GM10266 (cell line): Measurements from ENCODE around the gene SCD5.

Experiments used
- DNase-seq: peaks from one replicate; pipeline ENCODE4 v3.0.0; 2012; ENCODE audit errors: extremely low spot score
- CTCF ChIP-seq: IDR thresholded peaks from 2 replicates; pipeline ENCODE4 v1.5.1; 2012; ENCODE audit warnings: mild to moderate bottlenecking, low read depth; ENCODE audit not compliant: control insufficient read depth, insufficient read depth; ENCODE audit errors: missing control alignments

The SCD5 gene

GRCh38 chr4:82630079-82630478 is 168.5 kb downstream of the SCD5 start:
- TF ChIP-seq CTCF = no peak
- no peak for DNase-seq

DNA sequence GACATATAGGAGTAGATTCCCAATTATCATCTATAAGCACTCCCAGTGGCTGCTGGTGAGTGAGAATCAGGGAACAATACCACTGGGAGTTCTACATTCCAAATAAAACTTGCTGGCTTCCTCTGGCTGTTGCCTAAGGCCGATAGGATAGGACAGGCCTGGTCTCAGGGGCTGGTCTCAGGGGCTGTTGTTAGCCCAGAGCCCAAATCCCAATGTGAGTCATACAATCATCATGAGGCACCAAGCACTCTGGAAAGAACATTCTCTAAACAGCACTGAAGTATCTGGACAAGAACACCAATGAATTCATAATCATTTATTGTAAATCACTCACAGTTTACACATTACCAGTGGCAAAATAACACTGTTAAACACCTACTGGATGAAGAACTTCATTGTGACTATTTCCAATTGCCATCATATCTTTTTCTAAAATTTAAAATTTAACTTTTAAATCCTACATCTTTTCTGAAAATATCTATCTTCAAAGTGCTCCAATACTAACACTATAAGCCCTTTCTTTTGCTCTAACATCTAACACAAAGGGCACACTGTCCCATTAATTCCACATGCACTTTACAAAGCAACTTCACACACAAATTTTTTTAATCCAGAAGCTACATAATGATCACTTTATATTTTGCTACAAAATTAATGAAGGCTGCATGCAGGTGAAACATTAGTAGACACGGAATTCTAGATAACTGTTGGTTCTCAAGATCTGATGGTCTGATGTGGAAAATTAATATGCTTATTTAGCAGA is 169.2 kb downstream of the SCD5 start:
- DNase-seq = no peak
- no peak for TF ChIP-seq CTCF

GRCh38 chr4:82626251-82626868 is 172.2 kb downstream of the SCD5 start:
- no peak for TF ChIP-seq CTCF
- DNase-seq = no peak

- no peak for DNase-seq
- TF ChIP-seq CTCF = no peak
These were observed 173.8 kb downstream of the SCD5 start for GRCh38 chr4:82624819-82625218.

- DNase-seq = no peak
- no peak for TF ChIP-seq CTCF
These were observed 175.4 kb downstream of the SCD5 start for GRCh38 chr4:82623121-82623683.

- TF ChIP-seq CTCF = no peak
These were observed 177.3 kb downstream of the SCD5 start for GRCh38 chr4:82621251-82621650.

More at GRCh38 chr4:82621251-82621650, 177.3 kb downstream of the SCD5 start:
- DNase-seq = no peak
